ENCODE data around the gene KCNH2.

Gene KCNH2

GRCh38 chr7:150980663-150981062 lies 2.5 kb upstream of the KCNH2 start:
- Histone ChIP-seq H3K4me3 (ENCODE audit: severe bottlenecking) (no peak overlapping the region), H3K27me3 (ENCODE audit: insufficient read depth, poor library complexity, severe bottlenecking) (peaks cover 62% of the 10 kb centered on the region), H3K36me3 (ENCODE audit: low read depth) (no peaks in the 10 kb centered on the region), H3K27ac (ENCODE audit: poor library complexity, severe bottlenecking) (no peak overlapping the region), H3K9me3 (ENCODE audit: severe bottlenecking) (no peaks in the 10 kb centered on the region), H3K4me1 (ENCODE audit: insufficient read depth, poor library complexity, severe bottlenecking) (no peaks in the 10 kb centered on the region)
- TF ChIP-seq, protein P1, sequence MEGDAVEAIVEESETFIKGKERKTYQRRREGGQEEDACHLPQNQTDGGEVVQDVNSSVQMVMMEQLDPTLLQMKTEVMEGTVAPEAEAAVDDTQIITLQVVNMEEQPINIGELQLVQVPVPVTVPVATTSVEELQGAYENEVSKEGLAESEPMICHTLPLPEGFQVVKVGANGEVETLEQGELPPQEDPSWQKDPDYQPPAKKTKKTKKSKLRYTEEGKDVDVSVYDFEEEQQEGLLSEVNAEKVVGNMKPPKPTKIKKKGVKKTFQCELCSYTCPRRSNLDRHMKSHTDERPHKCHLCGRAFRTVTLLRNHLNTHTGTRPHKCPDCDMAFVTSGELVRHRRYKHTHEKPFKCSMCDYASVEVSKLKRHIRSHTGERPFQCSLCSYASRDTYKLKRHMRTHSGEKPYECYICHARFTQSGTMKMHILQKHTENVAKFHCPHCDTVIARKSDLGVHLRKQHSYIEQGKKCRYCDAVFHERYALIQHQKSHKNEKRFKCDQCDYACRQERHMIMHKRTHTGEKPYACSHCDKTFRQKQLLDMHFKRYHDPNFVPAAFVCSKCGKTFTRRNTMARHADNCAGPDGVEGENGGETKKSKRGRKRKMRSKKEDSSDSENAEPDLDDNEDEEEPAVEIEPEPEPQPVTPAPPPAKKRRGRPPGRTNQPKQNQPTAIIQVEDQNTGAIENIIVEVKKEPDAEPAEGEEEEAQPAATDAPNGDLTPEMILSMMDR (IDR thresholded peaks at IDR 0.05; ENCODE audit: poor library complexity, severe bottlenecking), result no peak
- ATAC-seq (ENCODE audit: low read depth), result no peak
- DNase-seq (ENCODE audit: low spot score), result no peak

DNA sequence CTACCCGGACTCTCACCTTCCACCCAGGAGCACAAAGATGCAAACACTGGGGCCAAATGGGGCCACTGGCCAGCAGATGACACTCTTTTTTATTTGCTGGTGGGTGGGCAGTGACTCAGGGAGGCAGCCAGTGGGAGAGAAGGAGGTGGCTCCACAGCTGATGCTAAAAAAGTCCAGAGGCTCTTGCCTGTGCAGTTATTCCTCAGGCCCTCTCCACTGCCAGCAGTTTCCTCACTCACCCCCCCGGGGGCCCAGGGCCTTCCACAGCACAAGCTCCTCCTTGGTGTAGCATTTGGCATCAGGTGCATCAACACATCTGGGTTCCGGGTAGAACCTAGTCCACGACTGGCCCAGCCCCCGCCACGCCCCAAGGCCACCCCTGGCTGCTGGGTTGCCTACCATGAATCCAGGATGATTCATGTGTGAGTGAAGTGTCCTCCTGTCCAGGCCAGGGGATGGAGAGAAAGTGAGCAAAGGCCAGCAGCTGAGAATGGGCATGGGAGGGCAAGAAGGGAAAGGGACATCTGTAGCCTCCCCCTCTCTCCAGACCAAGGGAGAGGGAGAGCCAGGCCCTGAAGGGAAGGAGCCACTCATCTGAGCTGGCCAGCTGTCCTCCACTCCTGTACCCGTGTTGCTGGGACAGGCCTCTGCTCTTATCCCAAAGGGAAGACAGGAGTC lies 1.7 kb upstream of the KCNH2 start:
- ATAC-seq (ENCODE audit: low read depth) (0 out of 3 replicates have a peak, but pooled peaks have one; percentile 11), DNase-seq (ENCODE audit: low spot score) (no peak)
- TF ChIP-seq, protein P1 (IDR thresholded peaks at IDR 0.05; ENCODE audit: poor library complexity, severe bottlenecking), result no peak
- Histone ChIP-seq H3K36me3 (ENCODE audit: low read depth) (no peaks in the 10 kb centered on the region), H3K27me3 (ENCODE audit: insufficient read depth, poor library complexity, severe bottlenecking) (peaks cover 64% of the 10 kb centered on the region), H3K4me3 (ENCODE audit: severe bottlenecking) (no peak overlapping the region), H3K9me3 (ENCODE audit: severe bottlenecking) (no peaks in the 10 kb centered on the region), H3K4me1 (ENCODE audit: insufficient read depth, poor library complexity, severe bottlenecking) (no peaks in the 10 kb centered on the region), H3K27ac (ENCODE audit: poor library complexity, severe bottlenecking) (no peak overlapping the region)

DNA sequence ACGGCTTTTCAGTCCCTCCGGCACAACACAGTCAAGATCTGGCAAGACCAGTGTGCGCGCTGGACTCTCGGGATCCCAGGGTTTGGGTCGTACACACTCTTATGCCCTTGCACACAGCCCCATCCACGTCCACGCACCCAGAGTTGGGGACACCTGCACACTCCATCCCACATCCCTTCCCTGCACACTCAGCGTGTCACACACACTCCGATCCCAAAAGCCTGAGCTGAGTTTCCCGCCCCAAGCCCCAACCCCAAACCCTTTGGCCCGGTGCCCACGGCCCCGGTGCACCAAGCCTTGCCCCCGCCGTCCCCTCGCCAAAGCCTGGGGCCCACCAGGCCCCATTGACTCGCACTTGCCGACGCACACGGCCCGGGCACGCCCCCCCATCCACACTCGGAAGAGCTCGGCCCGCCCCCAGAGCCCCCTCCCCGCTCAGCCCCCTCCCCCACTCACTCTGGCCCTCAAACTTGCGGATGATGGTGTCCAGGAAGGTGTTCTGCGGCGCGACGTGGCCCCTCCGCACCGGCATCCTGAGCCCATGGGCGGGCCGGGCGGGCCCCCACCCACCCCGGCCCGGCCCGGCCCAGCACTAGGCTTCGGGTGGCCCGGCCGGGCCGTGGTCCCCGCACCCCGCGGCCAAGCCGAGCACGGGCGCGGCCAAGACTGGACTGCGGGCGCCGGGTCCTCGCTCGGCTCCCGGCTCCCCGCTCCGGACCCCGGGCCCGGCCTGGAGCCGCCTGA lies 567 bp downstream of the KCNH2 start:
- Histone ChIP-seq H3K9me3 (ENCODE audit: severe bottlenecking) (no peaks in the 10 kb centered on the region), H3K27me3 (ENCODE audit: insufficient read depth, poor library complexity, severe bottlenecking) (peaks cover 58% of the 10 kb centered on the region), H3K4me1 (ENCODE audit: insufficient read depth, poor library complexity, severe bottlenecking) (no peaks in the 10 kb centered on the region), H3K36me3 (ENCODE audit: low read depth) (no peaks in the 10 kb centered on the region), H3K4me3 (ENCODE audit: severe bottlenecking) (peak overlapping the region; percentile 25), H3K27ac (ENCODE audit: poor library complexity, severe bottlenecking) (no peak overlapping the region)
- no peak for ATAC-seq (ENCODE audit: low read depth)
- DNase-seq (ENCODE audit: low spot score), result no peak
- TF ChIP-seq, protein P1 (IDR thresholded peaks at IDR 0.05; ENCODE audit: poor library complexity, severe bottlenecking), result no peak

DNA sequence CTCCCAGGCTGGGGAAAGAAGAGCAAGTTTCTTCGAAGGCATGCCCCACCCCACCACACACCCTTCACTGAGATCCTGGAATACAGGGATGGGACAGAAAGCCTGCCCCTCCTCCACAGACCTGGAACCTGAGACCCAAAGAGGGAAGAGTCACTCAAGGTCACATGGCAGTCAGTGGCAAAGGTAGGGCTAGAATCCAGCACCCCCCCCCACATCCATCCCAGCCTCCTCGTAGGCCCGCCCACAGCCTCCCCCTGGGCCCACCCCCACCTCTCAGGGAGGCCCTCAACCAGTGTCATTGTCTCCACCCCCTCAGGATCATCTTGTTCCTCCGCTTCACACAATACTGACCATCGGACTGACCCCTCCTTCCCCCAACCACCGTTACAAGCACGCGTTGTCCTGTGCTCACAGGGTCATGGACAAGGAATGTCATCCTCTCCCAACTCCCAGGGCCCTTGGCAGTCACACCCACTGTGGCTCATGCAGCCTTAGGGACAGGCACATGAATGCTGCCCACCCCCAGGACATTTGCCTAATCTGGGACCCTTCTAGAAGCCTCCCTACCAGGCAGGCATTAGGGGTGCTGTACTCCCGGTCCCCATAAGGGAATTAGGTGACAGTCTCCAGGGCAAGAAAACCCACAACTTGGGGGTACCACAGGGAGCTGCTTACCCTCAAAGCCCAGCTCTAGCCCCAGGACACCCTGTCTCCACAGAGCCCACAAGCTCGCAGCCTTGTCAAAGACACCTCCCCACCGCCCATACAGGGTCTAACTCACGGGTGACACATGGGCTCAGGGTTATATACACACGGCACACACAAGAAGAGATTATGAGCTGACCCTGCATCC lies 1.4 kb downstream of the KCNH2 start:
- peaks cover 51% of the 10 kb centered on the region for H3K27me3 ChIP-seq (ENCODE audit: insufficient read depth, poor library complexity, severe bottlenecking)
- DNase-seq (ENCODE audit: low spot score) (no peak), ATAC-seq (ENCODE audit: low read depth) (no peak)
- no peak overlapping the region for H3K4me3 ChIP-seq (ENCODE audit: severe bottlenecking)
- no peaks in the 10 kb centered on the region for H3K4me1 ChIP-seq (ENCODE audit: insufficient read depth, poor library complexity, severe bottlenecking)
- TF ChIP-seq, protein P1 (IDR thresholded peaks at IDR 0.05; ENCODE audit: poor library complexity, severe bottlenecking), result no peak
- no peaks in the 10 kb centered on the region for H3K36me3 ChIP-seq (ENCODE audit: low read depth)
- H3K27ac ChIP-seq (ENCODE audit: poor library complexity, severe bottlenecking), result no peak overlapping the region
- H3K9me3 ChIP-seq (ENCODE audit: severe bottlenecking), result no peaks in the 10 kb centered on the region

Measured in RWPE2 (cell line).